ENCODE data around the gene TOM1L1. TPM values are rescaled to one million over a fixed set of nuclear protein-coding genes. Genes with fewer than 3 reads are reported as not detected.

TOM1L1 gene
- total RNA-seq: 5.8 and 23.4 TPM in 2 replicates

DNA sequence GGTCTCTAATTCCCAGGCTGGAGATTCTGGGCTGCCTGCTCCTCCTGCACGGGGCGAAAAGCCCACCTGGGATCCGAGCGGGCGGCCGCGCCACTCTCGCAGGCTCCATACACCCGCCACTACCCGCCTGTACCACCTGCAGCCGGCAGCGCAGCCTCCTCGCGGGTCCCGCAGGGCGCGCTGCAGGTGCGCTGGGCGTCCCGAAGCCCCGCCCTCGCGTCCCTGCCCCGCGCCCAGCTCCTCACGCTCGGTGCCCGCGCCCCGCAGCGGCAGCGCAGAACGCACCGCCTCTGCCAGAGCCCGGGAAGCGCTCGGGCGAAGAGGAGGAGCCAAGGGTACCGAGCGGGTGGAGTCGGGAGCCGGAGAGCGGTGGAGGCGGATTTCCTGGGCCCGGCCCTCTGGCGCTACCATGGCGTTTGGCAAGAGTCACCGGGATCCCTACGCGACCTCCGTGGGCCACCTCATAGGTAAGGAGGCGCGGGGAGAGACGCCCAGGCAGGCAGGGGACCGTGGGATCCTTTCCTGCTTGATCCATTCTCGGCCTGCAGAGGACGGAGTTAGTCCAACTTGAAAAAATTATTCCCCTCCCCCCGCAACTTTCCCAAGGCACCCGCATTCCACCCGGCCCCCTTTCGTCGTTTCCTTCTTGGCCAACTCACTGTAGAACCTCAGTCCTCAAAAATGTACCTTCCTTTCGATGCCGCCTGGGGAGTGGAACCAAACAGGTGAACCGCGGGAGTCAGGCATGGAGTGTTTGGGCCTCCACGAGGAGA, at the start of gene TOM1L1:
TSS of gene TOM1L1 (plus strand) at position 396 of the 773 bp plus-strand sequence. CDS start at position 410, 14 bp downstream.

DNA sequence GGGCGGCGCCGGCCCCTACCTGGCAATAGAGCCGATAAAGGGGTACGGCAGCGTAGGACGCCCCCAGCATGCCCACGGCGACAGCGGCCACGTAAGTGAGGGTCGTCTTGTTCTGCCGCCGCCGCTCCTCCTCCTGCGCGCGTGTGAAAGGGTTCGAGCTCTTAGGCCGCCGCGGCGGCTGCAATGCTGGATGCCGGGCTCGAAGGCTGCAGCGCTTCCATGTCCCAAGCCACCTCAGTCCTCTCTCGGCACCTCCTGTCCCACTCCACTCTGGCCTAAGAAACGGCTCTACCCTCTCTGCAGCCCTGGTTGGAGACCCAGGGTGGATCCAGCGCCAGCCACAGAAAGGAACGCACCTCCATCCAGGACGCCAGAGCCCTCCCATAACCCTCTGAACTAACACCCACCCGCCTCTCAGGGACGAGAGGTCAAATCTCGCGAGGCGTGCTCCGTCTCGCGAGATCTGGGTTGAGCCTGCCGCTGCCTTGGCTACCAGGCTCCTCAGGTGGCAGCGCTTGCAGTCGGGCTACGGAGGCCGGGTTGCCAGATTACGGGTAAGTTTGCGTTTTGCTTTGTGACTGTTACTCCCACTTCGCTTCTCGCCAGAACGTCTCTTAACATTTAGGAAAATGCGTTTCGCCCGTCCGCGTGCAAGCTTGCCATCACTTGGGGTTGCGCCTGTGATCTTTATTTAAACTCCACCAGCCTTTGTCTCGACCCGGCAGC, 67.8 kb downstream of the TOM1L1 start, which contains the start of the genes COX11 and STXBP4:
TSS of gene COX11 (minus strand) at position 393 of the 726 bp plus-strand sequence. CDS start at position 385, 8 bp downstream.
TSS of gene STXBP4 (plus strand) at position 504 of the 726 bp plus-strand sequence. CDS start 17,455 bp downstream, outside the sequence.

Other genes with a start within 250 kb of the TOM1L1 start
- 54.6 and 75.0 TPM in 2 replicates for gene COX11, start 67.8 kb downstream of the TOM1L1 start, total RNA-seq
- gene STXBP4, start 67.9 kb downstream of the TOM1L1 start, total RNA-seq: 8.4 and 26.0 TPM in 2 replicates